GM21825 (cell line): ENCODE data around the gene CABLES1.

Experiments
- ATAC-seq: cut with Tn5 transposase; IDR thresholded peaks from one replicate; pipeline ENCODE4 v1.9.1; 2021; ENCODE audit warnings: mild to moderate bottlenecking, moderate library complexity; ENCODE audit not compliant: unreplicated experiment

Gene CABLES1

DNA sequence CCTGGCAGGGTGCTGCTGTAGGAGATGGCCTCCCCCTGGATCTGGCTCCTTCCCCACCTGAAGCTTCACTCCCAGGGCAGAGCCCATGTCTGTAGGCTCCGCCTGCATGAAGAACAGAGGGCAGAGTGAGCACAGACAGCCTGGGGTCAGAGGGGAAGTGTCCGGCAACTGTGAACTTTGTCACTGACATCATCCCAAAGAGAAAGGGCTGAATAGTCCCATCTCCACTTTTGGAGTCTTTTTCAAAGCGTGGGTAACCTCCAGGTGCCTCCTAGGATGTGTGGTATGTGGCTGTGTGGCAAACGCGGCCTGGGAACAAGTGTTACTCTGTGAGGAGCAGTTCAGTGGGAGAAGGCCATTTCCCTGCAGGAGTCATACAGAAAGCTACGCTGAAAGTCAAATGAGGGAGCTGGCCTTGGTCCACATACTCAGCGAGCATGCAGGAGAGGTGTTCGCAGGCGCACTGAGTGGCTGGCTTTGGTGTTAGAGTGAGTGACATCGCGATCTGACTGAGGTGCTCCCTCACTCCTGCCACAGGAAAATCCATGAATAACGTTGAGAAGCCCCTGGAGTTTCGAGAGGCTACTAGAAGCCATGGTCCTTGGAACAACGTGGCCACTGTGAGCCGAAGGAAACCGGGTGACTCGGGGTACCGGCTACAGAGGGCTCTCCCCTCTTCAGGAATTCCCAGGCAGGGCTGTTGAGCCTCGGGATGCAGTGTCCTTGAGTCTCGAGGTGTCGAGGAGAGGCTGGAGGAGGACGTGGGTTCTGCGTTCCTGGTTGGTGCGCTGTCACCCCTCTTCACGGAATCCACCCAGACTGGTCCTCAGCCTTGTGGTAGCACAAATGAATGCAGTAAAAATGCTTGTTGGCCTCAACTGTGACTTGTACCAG lies 54.7 kb downstream of the CABLES1 start:
- no peak for ATAC-seq

DNA sequence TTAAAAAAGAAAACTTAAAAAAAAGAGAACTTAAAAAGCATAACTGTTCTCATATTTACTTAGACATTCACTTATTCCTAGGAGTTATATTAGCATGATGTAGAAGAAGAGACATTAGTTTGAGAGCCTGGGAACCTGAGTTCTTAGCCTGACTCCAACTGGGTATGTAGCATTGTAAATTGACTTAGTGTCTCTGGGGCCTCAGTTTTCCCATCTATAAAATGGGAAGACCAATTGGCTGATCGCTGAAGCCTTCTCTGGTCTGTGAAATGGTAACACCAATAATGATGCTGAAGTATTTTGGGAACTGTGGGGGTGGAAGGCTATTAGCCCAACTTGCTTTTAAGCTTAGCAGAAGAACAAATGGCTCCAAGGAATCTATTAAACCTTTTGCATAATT lies 55.9 kb downstream of the CABLES1 start:
- ATAC-seq, result no peak

DNA sequence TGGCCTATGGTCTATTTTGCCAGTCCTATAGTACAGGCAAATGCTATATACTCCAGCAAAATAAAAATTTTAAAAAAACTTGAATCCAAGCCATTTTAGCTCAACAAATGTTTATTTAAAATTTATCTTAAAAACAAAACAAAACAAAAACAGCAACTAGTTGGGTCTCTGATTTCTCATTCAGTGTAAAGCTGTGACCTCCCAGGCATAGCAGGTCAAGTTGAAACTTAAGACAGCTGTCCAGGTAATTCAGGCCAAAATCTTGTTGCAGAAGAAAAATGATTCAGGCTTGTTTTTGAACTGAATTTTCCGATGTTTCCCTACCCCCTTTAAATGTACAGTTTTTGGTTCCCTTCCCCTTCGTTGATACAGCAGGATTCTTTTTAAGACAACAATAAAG lies 58.5 kb downstream of the CABLES1 start:
- ATAC-seq, result no peak

DNA sequence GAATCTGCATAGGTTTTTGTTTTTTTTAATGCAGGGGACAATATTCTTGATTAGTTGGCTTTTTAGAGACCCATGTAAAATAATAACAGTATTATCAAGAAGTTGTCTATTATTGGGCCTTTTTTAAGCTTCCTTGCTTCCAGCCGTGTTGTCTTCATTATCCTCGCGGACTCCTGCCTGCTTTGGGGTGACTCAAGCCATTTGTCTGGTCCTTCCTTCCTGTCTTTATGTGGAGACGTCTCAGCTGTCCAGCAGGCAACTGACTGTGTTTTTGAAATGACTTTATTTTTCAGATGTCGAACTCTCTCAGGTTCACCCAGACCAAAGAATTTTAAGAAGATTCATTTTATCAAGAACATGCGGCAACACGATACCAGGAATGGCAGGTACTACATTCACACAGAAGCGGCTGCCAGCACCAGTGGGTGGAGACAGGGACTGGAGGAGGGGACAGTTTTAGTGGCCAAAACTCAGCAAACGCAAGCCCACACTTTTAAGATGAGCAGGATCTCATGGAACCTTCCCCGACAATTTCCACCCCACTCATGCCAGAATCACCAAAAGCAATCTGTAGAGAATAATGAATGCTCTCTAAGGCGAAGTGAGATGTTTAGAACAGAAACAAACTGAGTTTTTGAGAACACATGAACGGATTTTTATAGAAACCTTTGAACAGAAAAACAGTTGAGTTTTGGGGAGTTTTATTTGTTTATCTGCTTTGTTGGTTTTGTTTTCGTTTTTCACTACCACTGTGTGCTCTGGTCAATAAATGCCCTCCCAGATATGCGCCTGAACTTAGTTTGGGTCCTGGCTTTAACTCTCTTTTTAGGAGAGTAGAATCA lies 59.1 kb downstream of the CABLES1 start:
- no peak for ATAC-seq

DNA sequence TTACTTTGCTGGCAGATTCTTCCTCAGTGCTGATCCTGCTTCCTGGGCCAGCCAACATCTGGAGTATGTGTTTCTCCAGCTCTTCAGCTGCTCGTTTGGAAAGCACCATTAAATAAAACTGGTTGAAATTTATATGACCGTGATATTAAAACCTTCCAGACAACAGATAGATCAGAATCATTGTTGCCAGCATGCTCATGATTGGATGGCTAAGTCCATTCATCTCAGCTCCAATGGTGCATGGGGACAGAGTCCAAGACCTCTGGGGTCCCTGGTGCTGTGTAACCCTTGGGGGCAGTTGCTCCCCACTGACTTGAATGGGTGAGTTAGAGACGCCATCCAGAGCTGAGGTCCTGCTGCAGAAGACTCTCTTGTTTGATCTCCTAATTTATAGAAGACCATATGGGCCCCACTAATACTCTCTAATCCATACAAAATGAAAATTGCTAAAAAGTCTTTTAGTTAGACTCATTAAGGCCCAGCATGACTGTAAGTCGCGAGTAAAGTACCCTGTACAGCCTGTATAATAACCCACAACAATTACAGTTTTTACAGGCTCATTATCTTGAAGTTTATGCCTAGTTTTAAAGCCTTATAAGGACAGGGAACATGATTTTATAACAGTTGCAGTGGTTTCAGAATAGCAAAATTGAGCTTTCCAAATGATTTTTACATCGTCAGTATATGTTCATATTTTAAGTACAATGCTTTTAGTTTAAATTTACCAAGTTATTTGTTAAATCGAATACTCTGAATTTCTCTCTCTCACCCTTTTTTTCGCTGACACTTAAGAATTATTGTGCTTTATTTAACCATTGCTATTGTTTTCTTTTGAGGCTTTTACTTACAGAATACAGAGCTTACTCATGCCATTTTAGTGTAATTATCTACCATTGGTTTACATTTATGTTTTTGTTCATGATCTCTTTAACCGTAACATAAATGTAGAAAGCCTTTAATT lies 60.0 kb downstream of the CABLES1 start:
- no peak for ATAC-seq

DNA sequence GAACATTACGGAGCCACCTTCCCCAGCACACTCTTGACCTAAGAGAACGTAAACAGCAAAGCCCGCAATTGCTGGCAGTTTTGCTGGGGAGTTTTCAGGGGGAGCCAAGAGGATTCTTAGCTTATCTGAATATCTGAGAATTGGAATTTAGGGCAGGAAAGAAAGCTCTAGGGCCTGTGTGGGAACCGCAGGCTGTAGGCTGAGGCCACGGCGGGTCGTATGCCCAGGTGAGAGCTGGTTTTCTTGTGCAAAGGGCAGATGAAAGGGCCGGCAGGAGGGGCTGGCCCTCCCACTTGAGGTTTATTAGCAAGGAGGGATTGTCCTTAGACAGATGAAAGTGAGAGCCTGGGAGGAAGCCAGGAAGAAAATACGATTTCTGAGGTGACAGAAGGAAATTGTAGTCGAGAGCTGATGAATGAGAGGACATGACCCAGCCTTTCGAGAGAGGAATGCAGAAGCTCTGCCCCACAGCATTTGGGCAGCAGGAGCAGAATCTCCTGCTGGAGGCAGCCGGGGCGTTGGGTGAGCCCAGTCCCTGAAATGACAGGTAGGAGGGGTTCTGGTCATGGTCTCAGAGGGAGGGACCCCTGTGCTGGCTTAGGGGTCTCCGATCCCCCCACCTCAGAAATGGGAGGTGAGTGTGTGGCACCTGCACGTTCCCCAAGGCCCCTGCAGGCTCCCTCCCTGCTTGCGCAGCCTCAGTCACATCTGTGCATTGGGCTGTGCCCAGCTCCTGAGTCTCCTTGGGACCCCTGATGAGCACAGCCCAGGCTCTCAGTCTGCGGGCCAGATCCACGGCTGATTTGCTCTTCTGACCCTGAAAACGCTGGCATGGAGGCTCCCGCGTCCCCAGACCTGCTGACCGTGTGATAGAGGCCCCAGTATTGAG lies 61.1 kb downstream of the CABLES1 start:
- no peak for ATAC-seq

DNA sequence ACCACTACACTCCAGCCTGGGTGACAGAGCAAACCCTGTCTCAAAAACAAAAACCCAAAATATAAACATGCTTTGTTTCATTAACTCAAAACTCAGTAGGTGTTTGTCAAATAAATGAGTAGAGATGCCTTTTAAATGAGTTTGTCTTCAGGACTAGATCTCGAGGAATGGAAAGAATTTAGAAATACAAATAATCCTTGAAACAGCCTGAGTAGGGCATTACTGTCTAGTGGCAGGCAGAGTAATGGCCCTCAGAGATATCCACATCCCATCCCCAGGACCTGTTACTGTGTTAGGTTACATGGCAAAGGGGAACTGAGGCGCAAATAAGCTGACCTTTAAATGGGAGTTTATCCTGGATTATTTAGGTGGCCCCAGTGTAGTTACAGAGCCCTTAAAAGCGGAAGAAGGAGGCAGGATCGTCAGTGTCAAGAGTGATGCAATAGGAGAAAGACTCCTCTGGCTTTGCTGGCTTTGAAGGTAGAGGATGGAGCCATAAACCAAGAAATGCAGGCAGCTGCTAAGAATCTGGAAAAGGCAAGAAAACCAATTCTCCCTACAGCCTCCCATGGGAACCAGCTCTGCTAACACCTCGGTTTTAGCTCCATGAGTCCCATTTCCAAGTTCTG lies 63.0 kb downstream of the CABLES1 start:
- ATAC-seq, result no peak

DNA sequence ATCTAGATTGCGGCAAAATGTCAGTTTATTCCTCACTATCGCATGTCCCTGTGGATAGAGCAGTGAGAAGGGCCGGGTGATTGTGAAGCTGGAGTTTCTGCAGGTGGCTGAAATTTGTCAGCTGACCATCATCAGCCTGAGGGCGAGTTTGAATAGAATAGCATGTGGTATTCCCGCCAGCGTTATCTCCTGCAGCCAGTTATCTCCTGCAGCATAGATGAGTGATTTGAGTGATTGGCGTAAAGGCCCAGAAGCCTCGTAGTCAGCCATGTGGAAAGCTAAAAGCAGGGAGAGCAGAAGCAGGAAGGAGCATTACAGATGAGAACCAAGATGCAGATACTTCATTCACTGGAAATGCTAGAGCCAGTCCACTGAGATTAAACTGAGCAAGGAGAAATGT lies 65.5 kb downstream of the CABLES1 start:
- no peak for ATAC-seq

DNA sequence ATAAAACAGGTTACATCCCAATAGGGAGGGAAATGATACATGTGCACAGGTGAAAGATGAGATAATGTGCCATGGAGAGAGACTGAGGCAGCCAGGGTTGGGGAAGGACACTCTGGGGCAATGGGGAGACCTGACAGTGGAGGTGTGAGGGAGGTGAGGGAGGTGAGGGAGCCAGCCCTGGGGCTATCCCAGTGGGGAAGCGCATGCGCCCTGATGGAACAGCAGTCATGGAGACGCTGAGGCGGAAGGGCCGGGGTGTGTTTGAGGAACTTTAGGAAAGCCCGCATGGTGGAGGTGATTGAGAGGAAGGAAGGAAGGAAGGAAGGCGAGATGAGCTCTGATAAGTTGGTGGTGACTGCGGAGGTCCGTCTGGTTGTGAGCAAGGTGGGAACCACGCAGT lies 66.5 kb downstream of the CABLES1 start:
- no peak for ATAC-seq

DNA sequence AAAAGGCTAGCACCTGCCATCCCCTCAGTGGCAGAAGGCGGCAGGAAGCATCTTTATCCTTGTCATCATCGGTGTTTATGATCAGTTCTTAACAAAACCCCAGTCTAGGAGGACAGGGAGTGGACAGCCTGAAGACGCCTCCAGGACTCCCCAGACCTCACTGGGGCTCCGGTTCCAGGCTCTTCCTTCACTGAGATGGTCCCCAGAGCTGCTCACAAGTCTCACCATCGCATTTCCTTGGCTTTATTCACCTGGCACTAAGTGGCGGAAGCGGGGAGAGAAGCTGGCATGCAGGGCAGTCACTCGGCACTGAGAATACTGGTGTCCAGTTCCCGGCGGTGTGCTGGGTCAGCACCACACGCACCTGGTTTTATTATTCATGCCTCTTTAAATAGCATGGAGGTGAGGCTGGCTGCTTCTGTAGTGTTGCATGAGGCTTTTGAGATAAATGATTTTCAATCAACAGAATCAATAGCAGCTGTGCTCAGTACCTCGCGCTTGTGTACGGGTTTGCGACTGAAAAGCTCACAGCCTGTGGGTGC lies 68.7 kb downstream of the CABLES1 start:
- no peak for ATAC-seq

DNA sequence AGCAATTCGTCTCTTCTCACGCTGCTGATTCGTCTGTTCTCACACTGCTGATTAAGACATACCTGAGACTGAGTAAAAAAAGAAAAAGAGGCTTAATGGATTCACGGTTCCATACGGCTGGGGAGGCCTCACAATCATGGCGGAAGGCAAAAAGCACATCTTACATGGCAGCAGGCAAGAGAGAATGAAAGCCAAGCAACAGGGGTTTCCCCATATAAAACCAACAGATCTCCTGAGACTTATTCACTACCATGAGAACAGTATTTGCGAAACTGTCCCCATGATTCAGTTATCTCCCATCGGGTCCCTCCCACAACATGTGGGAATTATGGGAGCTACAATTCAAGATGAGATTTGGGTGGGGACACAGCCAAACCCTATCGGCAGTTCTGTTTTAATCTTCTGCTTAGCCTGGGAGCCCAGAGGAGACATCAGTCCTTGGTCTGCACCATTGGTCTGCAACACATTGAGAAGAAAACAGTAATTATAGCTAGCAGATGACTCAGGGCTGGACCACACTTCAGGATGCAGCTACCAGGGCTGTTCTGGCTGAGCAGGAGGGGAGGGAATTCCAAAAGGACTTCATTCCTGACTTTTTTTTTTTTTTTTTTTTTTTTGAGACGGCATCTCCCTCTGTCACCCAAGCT lies 69.4 kb downstream of the CABLES1 start:
- no peak for ATAC-seq

DNA sequence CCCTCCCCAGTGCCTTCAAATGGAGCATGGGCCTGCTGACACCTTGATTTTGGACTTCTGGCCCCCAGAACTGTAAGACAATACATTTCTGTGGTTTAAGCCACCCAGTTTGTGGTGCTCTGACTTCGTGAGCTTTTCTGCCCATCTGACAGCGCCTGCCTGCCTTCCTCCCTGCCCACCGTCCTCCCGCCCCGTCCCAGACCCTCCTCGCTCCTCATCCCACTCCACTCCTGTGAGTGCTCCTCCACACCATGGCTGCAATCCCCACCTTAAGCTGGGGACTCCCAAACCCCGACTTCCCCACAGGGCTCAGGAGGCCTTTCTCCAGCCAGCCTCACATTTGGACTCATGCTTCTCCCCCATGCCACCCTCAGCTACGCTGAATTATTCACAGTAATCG lies 70.7 kb downstream of the CABLES1 start:
- no peak for ATAC-seq

DNA sequence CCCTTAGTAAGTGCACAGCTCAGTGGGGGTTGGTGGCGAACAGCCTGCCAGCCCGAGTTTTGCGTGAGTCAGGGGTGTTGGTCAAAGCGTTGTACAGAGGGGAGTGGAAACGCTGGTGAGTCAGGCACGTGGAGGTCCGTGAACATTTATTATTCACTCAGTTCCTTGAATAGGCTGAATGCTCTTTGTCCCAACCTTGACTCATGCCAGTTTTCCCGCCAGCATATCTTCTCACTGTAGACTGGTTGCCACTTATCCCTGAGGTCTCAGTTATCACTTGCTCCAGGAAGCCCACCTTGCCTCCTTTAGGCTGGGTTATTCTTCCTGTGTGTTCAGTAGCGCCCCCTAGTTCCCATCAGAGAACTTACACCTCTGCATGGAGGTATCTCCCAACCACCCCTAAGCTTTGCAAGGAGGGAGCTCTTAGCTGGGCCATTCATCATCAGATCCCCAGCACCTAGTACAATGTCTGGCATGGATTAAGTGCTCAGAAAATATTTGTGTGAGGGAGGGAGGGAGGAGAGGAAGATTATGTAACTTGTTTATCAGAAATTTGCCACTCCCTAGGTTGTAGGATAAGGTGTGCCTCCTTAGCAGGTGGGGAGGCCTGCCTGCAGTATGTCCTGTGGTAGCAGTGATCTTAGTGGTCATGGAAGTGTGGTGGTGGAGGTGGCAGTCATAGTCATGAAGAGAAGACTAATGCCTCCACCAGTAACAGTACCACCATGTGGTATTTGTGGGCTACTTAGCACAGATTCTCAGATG lies 72.1 kb downstream of the CABLES1 start:
- ATAC-seq, result no peak

DNA sequence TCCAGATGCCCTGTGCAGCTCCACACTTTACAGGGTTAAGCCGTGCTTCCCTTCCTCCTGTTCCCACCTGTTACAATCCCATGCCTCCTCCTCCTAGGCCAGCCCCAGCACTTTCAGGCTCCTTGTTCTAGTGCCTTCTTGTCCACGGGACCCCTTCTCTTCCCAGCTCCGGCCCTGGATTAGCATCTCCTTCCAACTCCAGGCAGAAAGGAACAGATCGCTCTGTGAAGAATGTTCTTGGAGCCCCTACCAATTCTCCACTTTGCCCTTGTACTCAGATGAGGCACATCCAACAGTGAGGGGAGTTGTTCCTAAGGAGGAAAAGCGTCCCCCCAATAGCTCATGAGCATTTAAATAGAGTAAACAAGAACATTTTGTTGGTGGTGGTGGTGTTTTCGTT lies 72.7 kb downstream of the CABLES1 start:
- no peak for ATAC-seq

DNA sequence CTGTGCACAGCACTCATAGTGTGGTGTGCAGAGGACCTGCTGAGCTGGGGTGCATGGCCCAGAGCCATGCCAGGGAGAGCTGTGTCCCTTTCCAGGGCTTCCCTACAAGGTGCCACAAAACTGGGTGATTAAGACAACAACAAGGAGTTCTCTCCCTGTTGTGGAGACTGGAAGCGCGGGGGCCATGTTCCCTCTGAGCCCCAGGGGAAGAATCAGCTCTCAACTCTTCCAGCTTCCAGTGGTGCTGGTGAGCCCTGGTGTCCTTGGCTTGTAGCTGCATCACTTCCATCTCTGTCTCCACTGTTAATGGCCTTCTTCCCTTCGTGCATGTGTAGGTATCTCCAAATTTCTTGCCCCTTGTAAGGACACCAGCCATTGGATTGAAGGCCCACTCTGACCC lies 73.3 kb downstream of the CABLES1 start:
- no peak for ATAC-seq

DNA sequence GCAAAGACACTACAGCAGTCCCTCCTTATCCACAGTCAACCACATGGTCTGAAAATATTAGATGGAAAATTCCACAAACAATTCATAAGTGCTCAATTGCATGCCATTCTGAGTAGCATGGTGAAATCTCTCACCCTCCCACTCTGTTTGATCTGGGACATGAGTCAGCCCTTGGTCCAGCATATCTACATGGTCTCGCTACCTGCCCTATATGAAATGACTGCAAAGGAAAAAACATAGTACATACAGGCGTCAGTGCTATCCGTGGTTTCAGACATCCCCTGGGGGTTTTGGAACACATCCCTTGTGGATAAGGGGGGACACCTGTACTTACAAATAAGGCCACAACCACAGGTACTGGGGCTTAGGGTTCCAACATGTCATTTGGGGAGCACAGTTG lies 73.7 kb downstream of the CABLES1 start:
- ATAC-seq, result no peak

DNA sequence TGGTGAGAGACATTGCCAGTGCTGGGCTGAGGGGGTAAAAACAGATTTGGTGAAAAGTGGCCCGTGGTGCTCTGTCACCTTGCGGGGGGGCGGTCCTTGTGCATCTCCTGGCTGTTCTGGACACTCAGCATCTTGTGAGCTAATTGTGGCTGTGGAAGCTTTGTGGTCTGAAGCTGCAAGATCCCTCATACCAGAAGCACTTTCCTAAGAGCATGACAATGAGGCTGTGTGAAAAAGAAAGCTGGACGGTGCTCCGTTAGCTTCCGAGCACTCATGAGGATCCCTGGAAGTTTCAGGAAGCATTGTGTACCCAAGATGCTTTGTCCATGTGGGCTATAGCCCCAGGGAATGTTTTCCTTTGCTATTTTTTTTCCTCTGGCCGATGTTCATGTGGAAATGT lies 74.5 kb downstream of the CABLES1 start:
- no peak for ATAC-seq

DNA sequence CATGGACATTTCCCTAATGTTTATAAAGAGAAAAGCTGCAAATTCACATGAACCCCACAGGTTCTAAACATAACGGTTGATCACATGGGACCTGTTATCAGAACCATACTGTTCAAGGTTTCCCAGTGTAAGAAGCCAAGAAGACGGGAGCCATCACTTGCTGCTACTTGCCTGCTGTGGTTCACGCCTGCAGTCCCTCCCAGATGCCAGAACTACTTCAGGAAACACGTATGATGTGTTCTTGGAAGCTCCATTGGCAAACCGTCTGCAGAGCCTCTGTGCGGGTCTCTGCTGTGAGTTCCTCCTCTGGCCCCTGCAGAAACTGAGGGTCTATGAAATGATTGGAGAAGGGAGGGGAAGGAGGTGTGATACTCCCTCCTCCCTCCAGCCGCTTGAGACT lies 75.2 kb downstream of the CABLES1 start:
- no peak for ATAC-seq
